UCSD-AML1 (cell line): ENCODE results near the gene ADAMTS1.

Source experiments
- DNase-seq: peaks from one replicate; lab custom pipeline; 2025; ENCODE audit not compliant: unreplicated experiment; lab: John Stamatoyannopoulos, UW

ADAMTS1 gene

GRCh38 chr21:26814386-26814785 lies 30.8 kb downstream of the ADAMTS1 start:
- no peak for DNase-seq

GRCh38 chr21:26813426-26813998 lies 31.7 kb downstream of the ADAMTS1 start:
- DNase-seq: no peak

GRCh38 chr21:26812173-26812572 lies 33.0 kb downstream of the ADAMTS1 start:
- no peak for DNase-seq

- no peak for DNase-seq
Observed at GRCh38 chr21:26811482-26811881, 33.7 kb downstream of the ADAMTS1 start.

- no peak for DNase-seq
Observed at GRCh38 chr21:26810676-26811415, 34.4 kb downstream of the ADAMTS1 start.

- DNase-seq: no peak
Observed at GRCh38 chr21:26810266-26810665, 34.9 kb downstream of the ADAMTS1 start.

GRCh38 chr21:26809745-26810144 lies 35.5 kb downstream of the ADAMTS1 start:
- no peak for DNase-seq

GRCh38 chr21:26806801-26807295 lies 38.4 kb downstream of the ADAMTS1 start:
- no peak for DNase-seq

- no peak for DNase-seq
Observed at GRCh38 chr21:26804895-26805609, 40.2 kb downstream of the ADAMTS1 start.

GRCh38 chr21:26801498-26801897 lies 43.7 kb downstream of the ADAMTS1 start:
- DNase-seq: no peak

GRCh38 chr21:26800970-26801431 lies 44.2 kb downstream of the ADAMTS1 start:
- no peak for DNase-seq

- no peak for DNase-seq
Observed at GRCh38 chr21:26800455-26800854, 44.8 kb downstream of the ADAMTS1 start.

GRCh38 chr21:26800001-26800400 lies 45.2 kb downstream of the ADAMTS1 start:
- no peak for DNase-seq

- DNase-seq: no peak
Observed at GRCh38 chr21:26798856-26799751, 46.1 kb downstream of the ADAMTS1 start.

- DNase-seq: no peak
Observed at GRCh38 chr21:26797878-26798456, 47.2 kb downstream of the ADAMTS1 start.

- DNase-seq: no peak
Observed at GRCh38 chr21:26795866-26796329, 49.3 kb downstream of the ADAMTS1 start.

GRCh38 chr21:26795412-26795805 lies 49.8 kb downstream of the ADAMTS1 start:
- no peak for DNase-seq

- no peak for DNase-seq
Observed at GRCh38 chr21:26794597-26795411, 50.4 kb downstream of the ADAMTS1 start.

GRCh38 chr21:26790296-26790695 lies 54.9 kb downstream of the ADAMTS1 start:
- DNase-seq: no peak

- no peak for DNase-seq
Observed at GRCh38 chr21:26788790-26789189, 56.4 kb downstream of the ADAMTS1 start.
